WTC11 (cell line): ENCODE measurements around the gene PPM1A.

Experiments
- CDX4 ChIP-seq: fragments of 250-450 bp; sonication (Bioruptor Pico); IDR thresholded peaks from 2 replicates; pipeline ENCODE4 v1.9.0; 2021; ENCODE audit warnings: moderate library complexity, mild to moderate bottlenecking, inconsistent platforms, borderline replicate concordance
- CTCF ChIP-seq: fragments of 200-600 bp; IDR thresholded peaks from 2 replicates; pipeline ENCODE4 v1.8.0; 2022; ENCODE audit warnings: antibody characterized with exemption
- E2F1 ChIP-seq: sonication (generic); formaldehyde crosslinking; IDR thresholded peaks from 2 replicates; pipeline ENCODE4 v1.8.0; 2022; ENCODE audit warnings: mild to moderate bottlenecking, missing genetic modification reagents
- ESRRA ChIP-seq: sonication (generic); formaldehyde crosslinking; IDR thresholded peaks from 2 replicates; pipeline ENCODE4 v1.8.1; 2022; ENCODE audit warnings: mild to moderate bottlenecking, missing genetic modification reagents, borderline replicate concordance
- GRHL2 ChIP-seq: fragments of 250-450 bp; sonication (Bioruptor Pico); IDR thresholded peaks from 2 replicates; pipeline ENCODE4 v1.8.0; 2022; ENCODE audit warnings: mild to moderate bottlenecking, moderate library complexity; ENCODE audit not compliant: insufficient replicate concordance, severe bottlenecking
- HMGA2 ChIP-seq: fragments of 250-450 bp; sonication (Bioruptor Pico); IDR thresholded peaks from 2 replicates; pipeline ENCODE4 v1.4.0; 2021; ENCODE audit warnings: mild to moderate bottlenecking, moderate library complexity
- JUN ChIP-seq: sonication (generic); formaldehyde crosslinking; IDR thresholded peaks from 2 replicates; pipeline ENCODE4 v1.8.0; 2023; ENCODE audit warnings: mild to moderate bottlenecking, missing genetic modification reagents
- NR2C2 ChIP-seq: sonication (generic); formaldehyde crosslinking; IDR thresholded peaks from 2 replicates; pipeline ENCODE4 v1.8.0; 2022; ENCODE audit warnings: mild to moderate bottlenecking, missing genetic modification reagents
- SMAD3 ChIP-seq: sonication (generic); formaldehyde crosslinking; IDR thresholded peaks from 2 replicates; pipeline ENCODE4 v1.8.0; 2022; ENCODE audit warnings: missing genetic modification reagents, mild to moderate bottlenecking, borderline replicate concordance
- TCF7 ChIP-seq: sonication (generic); formaldehyde crosslinking; IDR thresholded peaks from 2 replicates; pipeline ENCODE4 v1.8.0; 2022; ENCODE audit warnings: mild to moderate bottlenecking, low read depth, missing genetic modification reagents, moderate library complexity
- ZNF671 ChIP-seq: fragments of 250-450 bp; sonication (Bioruptor Pico); IDR thresholded peaks from 2 replicates; pipeline ENCODE4 v1.8.0; 2021; ENCODE audit warnings: mild to moderate bottlenecking

- no peak for TF ChIP-seq HMGA2 (CRISPR knock-in tag)
- no peak for TF ChIP-seq E2F1 (CRISPR knock-in tag)
- no peak for TF ChIP-seq CDX4 (CRISPR knock-in tag)
- no peak for TF ChIP-seq NR2C2 (CRISPR knock-in tag)
- TF ChIP-seq TCF7: no peak
- TF ChIP-seq CTCF: no peak
- TF ChIP-seq SMAD3 (CRISPR knock-in tag): no peak
- no peak for TF ChIP-seq JUN (CRISPR knock-in tag)
- TF ChIP-seq GRHL2 (CRISPR knock-in tag): no peak
- no peak for TF ChIP-seq ESRRA (CRISPR knock-in tag)
- TF ChIP-seq ZNF671: no peak
These were observed 74.3 kb downstream of the PPM1A start for GRCh38 chr14:60323199-60323896.
